Measurements from ENCODE around the gene RECQL5.

GRCh38 chr17:75623386-75623785 is 43.6 kb downstream of the RECQL5 start:
- no peak for TF ChIP-seq CTCF (IDR thresholded peaks at IDR 0.05)
- TF ChIP-seq POLR2A (IDR thresholded peaks at IDR 0.05) = no peak

Data from thyroid gland (tissue), 4 donors.